ENCODE data around the gene PTPRC.

The PTPRC gene

DNA sequence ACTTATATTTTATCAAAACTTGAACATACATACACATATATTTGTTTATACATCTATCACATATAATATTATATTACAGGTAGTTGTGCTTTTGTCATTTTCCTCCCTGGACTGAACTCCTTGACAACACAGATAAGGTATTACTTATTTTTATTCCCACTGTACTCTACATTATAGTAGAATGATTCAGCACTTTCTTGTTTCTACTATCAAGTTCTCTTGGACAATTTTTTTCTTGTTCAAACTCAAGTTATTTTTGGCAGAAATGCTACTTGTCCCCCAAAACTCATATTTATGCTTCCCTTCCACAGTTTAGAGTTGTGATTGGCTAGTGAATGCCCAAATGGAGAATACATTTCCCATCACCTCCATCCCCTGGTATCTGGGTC is 10.8 kb upstream of the PTPRC start:
- DNase-seq (ENCODE audit: insufficient read length, low spot score): no peak
- FAIRE-seq: no peak
- no peak for TF ChIP-seq POLR2A (IDR thresholded peaks at IDR 0.05; ENCODE audit: low read depth, low read length)

GRCh38 chr1:198629610-198630009 is 9.2 kb upstream of the PTPRC start:
- no peak for DNase-seq (ENCODE audit: insufficient read length, low spot score)
- FAIRE-seq: no peak
- TF ChIP-seq POLR2A (IDR thresholded peaks at IDR 0.05; ENCODE audit: low read depth, low read length): no peak

DNA sequence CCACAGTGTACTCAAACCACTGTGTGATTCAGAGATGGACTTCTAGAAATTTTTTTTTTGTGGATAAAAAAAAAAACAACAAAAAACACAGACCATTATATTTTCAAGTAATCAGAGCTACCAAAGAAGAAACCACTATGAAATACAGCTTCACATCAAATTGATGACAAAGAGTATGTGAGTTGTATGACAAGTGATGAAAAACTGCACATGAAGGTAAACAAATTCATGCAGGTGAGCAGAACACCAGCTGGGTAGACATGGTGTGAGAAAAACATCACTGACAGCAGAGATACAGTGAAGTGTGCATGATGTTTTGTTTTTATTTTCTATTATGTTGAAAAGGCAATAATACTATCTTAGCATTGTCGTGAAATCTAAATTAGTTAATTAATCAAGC is 8.0 kb upstream of the PTPRC start:
- no peak for FAIRE-seq
- TF ChIP-seq POLR2A (IDR thresholded peaks at IDR 0.05; ENCODE audit: low read depth, low read length): no peak

DNA sequence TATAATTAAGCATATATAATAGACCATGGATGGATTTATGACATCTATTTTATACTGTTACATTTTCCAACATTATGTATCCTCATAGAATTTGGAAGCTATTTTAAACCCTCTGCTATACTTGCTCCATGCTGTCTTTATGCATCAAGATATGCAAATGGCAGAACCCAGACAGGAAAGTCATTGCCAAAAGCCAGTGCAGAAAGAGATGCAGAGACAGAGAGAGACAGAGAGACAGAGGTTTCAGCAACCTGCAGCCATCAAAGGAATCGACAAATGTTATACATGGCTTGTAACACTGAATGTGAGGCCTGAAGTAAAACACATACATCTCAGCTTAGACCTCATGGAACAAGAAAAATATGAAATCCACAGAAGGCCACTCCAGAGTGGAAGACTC is 7.5 kb upstream of the PTPRC start:
- DNase-seq (ENCODE audit: insufficient read length, low spot score): no peak
- FAIRE-seq: no peak
- TF ChIP-seq POLR2A (IDR thresholded peaks at IDR 0.05; ENCODE audit: low read depth, low read length): no peak

More for the DNA sequence above, 8.0 kb upstream of the PTPRC start:
- DNase-seq (ENCODE audit: insufficient read length, low spot score): no peak

DNA sequence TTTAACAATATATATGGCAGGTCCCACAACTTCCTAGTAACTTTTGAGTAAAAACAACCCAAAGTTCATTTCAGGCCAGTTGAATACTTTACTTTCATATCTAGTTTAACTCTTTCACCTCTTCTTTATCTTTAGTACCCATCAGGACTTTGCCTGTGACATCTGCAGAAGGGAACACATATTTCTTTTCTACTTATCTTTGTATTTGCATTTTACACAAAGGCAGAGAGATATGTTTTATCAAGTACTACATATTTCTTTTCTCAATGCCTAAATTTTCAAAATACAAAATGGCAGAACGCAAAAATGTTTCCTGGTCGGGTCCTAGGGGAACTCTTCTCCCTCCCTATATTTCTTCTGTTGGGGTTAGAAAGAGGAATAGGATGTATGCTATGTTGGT is 6.8 kb upstream of the PTPRC start:
- FAIRE-seq (no peak), DNase-seq (ENCODE audit: insufficient read length, low spot score) (no peak)
- no peak for TF ChIP-seq POLR2A (IDR thresholded peaks at IDR 0.05; ENCODE audit: low read depth, low read length)

DNA sequence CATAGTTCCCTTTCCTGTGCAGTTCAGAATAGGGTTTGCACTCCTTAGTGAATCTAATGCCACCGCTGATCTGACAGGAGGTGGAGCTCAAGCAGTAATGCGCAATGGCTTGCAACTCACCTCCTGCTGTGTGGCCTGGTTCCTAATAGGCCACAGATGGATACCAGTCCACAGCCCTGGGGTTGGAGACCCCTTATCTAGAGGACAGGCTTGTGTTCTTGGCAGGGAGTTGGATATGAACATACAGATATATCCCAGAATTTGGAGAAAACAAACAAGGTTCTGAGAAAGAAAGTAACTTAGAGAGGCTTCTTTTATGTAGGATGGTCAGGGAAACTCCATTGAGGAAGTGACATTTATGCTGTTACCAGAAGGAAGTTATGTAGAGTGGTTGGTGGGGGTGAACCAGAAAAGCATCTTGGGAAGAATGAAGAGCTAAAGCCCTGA is 5.1 kb upstream of the PTPRC start:
- no peak for FAIRE-seq
- DNase-seq (ENCODE audit: insufficient read length, low spot score): no peak
- TF ChIP-seq POLR2A (IDR thresholded peaks at IDR 0.05; ENCODE audit: low read depth, low read length): no peak

DNA sequence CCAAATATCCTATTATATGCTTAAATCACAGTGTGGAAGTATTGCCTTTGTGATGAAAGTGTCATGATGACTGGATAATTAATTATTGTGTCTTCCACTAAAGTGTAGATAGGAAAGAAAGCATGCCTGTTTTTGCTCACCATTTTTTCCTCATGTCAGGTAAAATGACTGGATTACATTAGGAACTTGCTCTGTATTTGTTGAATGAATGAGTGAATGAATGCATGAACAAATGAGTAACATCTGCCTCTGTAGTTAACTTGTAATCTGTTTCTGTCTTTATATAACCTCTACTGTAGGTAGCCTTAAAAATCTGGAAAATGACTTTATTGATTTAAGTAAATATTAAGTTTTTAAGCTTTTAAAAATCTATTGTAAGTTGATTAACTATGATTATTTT is 2.9 kb upstream of the PTPRC start:
- FAIRE-seq (no peak), DNase-seq (ENCODE audit: insufficient read length, low spot score) (no peak)
- TF ChIP-seq POLR2A (IDR thresholded peaks at IDR 0.05; ENCODE audit: low read depth, low read length): no peak

DNA sequence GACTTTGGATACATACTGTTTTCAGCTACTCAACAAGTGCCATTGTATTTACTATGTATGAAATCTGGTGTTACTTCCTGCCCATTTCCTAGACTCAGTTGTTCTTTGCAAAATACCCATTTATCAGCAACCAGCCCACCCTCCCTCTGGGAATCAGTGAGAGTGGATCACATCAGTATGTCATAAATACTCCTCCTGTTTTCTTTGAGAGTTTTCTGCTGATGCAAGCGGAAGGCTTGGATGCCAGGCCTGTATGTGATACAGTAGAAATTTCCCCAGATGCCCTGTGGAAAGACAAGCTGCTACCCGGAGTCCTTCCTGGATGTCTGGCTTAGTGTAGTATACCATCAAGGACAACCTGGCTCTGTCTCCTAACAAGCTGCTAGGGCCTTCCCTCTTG is 2.4 kb upstream of the PTPRC start:
- DNase-seq (ENCODE audit: insufficient read length, low spot score): no peak
- FAIRE-seq: no peak
- TF ChIP-seq POLR2A (IDR thresholded peaks at IDR 0.05; ENCODE audit: low read depth, low read length): no peak

- no peak for FAIRE-seq
- no peak for TF ChIP-seq POLR2A (IDR thresholded peaks at IDR 0.05; ENCODE audit: low read depth, low read length)
These were observed 1.7 kb upstream of the PTPRC start for GRCh38 chr1:198637157-198637556.

GRCh38 chr1:198637916-198638437 is 863 bp upstream of the PTPRC start:
- no peak for TF ChIP-seq POLR2A (IDR thresholded peaks at IDR 0.05; ENCODE audit: low read depth, low read length)
- FAIRE-seq (no peak), DNase-seq (ENCODE audit: insufficient read length, low spot score) (no peak)

More at GRCh38 chr1:198637157-198637556, 1.7 kb upstream of the PTPRC start:
- no peak for DNase-seq (ENCODE audit: insufficient read length, low spot score)

- DNase-seq (ENCODE audit: insufficient read length, low spot score): no peak
- no peak for TF ChIP-seq POLR2A (IDR thresholded peaks at IDR 0.05; ENCODE audit: low read depth, low read length)
- FAIRE-seq: peak; percentile 15
These were observed 399 bp upstream of the PTPRC start for GRCh38 chr1:198638441-198638840.

GRCh38 chr1:198639671-198640143 is 867 bp downstream of the PTPRC start:
- FAIRE-seq (no peak), DNase-seq (ENCODE audit: insufficient read length, low spot score) (no peak)
- no peak for TF ChIP-seq POLR2A (IDR thresholded peaks at IDR 0.05; ENCODE audit: low read depth, low read length)

GRCh38 chr1:198640174-198640573 is 1.3 kb downstream of the PTPRC start:
- FAIRE-seq (no peak), DNase-seq (ENCODE audit: insufficient read length, low spot score) (no peak)
- no peak for TF ChIP-seq POLR2A (IDR thresholded peaks at IDR 0.05; ENCODE audit: low read depth, low read length)

GRCh38 chr1:198641501-198641900 is 2.7 kb downstream of the PTPRC start:
- DNase-seq (ENCODE audit: insufficient read length, low spot score) (no peak), FAIRE-seq (peak; percentile 72)
- no peak for TF ChIP-seq POLR2A (IDR thresholded peaks at IDR 0.05; ENCODE audit: low read depth, low read length)

DNA sequence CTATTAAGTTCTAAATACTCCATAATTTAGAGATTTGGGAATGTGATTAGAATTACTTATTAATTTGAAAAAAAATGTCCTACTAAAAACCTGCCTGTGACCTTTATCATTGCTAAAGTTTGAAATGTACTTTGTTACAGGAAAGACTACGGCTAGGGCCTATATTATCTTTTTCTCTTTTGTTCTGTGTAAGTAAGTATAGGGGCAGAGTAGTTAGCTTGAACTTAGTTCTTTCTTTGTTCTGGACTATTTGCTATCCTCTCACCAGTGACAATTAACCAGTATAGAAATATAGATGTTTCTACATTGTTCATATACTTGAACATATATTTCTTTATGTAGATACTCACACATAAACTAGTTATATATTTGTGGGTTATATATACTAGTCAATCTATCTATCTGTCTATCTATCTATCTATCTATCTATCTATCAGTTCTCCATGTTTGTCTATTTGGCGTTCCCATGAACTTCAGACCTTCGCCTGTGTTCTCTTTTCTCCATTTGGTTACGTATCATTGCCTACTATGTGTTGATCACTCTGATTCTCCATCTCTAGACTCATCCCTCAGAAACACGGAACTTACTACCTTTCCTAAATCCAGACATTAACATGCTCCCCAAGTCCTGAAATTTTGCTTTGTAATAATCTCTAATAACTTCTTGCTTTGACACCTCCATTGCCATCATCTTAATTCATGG is 3.3 kb downstream of the PTPRC start:
- TF ChIP-seq POLR2A (IDR thresholded peaks at IDR 0.05; ENCODE audit: low read depth, low read length): no peak
- DNase-seq (ENCODE audit: insufficient read length, low spot score): no peak
- no peak for FAIRE-seq

Data from H54 (cell line).